Activated CD8-positive, alpha-beta T cell treated with anti-CD3 and anti-CD28 coated beads for 36 hours (primary cell): ENCODE results near the gene CAPN10. TPM values are rescaled to one million over a fixed set of nuclear protein-coding genes. Genes with fewer than 3 reads are reported as not detected.

Experiments
- ATAC-seq: fragments of 200-7000 bp; cut with Tn5 transposase; one replicate; pipeline ENCODE4 v1.10.0; 2021; ENCODE audit warnings: mild to moderate bottlenecking, moderate library complexity
- CTCF ChIA-PET: fragments of 350-600 bp; sonication (Branson Sonifier 250); formaldehyde crosslinking; loops from one replicate; lab custom pipeline; 2021; ENCODE audit warnings: antibody characterized with exemption; lab: Charles Lee
- POLR2A ChIA-PET: fragments of 350-600 bp; sonication (Branson Sonifier 250); formaldehyde crosslinking; loops from one replicate; lab custom pipeline; 2021; ENCODE audit warnings: antibody characterized with exemption; lab: Charles Lee
- DNase-seq: peaks from one replicate; pipeline ENCODE4 v3.0.0-alpha.2; 2020
- H3K27ac Mint-ChIP-seq: one replicate; pipeline ENCODE4 v1.8.0; 2021; ENCODE audit warnings: mild to moderate bottlenecking, mixed read lengths
- H3K27me3 Mint-ChIP-seq: one replicate; pipeline ENCODE4 v1.8.0; 2021; ENCODE audit warnings: mixed read lengths
- H3K36me3 Mint-ChIP-seq: one replicate; pipeline ENCODE4 v1.8.0; 2021; ENCODE audit warnings: low read depth, mixed read lengths
- H3K4me1 Mint-ChIP-seq: one replicate; pipeline ENCODE4 v1.8.0; 2021; ENCODE audit warnings: low read depth, mixed read lengths
- H3K4me3 Mint-ChIP-seq: one replicate; pipeline ENCODE4 v1.8.0; 2021; ENCODE audit warnings: mild to moderate bottlenecking, moderate library complexity, mixed read lengths
- H3K9me3 Mint-ChIP-seq: one replicate; pipeline ENCODE4 v1.8.0; 2021; ENCODE audit warnings: mixed read lengths
- CTCF ChIP-seq: fragments of 200-600 bp; IDR thresholded peaks from one replicate; pipeline ENCODE4 v1.8.0; 2022; ENCODE audit warnings: antibody characterized with exemption, mild to moderate bottlenecking
- intact Hi-C: fragments of 100-400 bp; cut with micrococcal nuclease; formaldehyde crosslinking; loops from one replicate; pipeline ENCODE4 v1.10.0; 2022
- total RNA-seq, 2 experiments: library from RNA; stranded (reverse); gene quantifications; one replicate each; pipeline ENCODE4 v1.2.3, GENCODE V29; 2021

The CAPN10 gene
- total RNA-seq, 2 experiments from 2014 or later, result 26.8 to 29.1 TPM

GRCh38 chr2:240642806-240643092 lies 56.2 kb downstream of the CAPN10 start:
- ATAC-seq (no peak), DNase-seq (no peak)
- no peak overlapping the region for H3K4me3 Mint-ChIP-seq
- H3K27ac Mint-ChIP-seq, result no peak overlapping the region
- CTCF ChIA-PET, result no interaction called here
- no peaks in the 10 kb centered on the region for H3K9me3 Mint-ChIP-seq
- peaks cover 6% of the 10 kb centered on the region for H3K4me1 Mint-ChIP-seq
- POLR2A ChIA-PET, result interaction anchor here (1.0 kb wide), 1 partner anchor 77 kb away, joined by 4 read pairs; no protein-coding TSS in a partner anchor
- intact Hi-C loops, result no loop called here
- no peaks in the 10 kb centered on the region for H3K36me3 Mint-ChIP-seq
- H3K27me3 Mint-ChIP-seq, result no peaks in the 10 kb centered on the region
- no peak for TF ChIP-seq CTCF

- intact Hi-C loops, result no loop called here
- DNase-seq (no peak), ATAC-seq (no peak)
- Mint-ChIP-seq H3K27ac (no peak overlapping the region), H3K4me3 (no peak overlapping the region), H3K36me3 (no peaks in the 10 kb centered on the region), H3K9me3 (no peaks in the 10 kb centered on the region), H3K4me1 (peaks cover 6% of the 10 kb centered on the region), H3K27me3 (no peaks in the 10 kb centered on the region)
- CTCF ChIA-PET, result no interaction called here
- no peak for TF ChIP-seq CTCF
- POLR2A ChIA-PET, result interaction anchor here (0.6 to 1.0 kb wide), 2 partner anchors 16 to 78 kb away, joined by 3 to 4 read pairs; no protein-coding TSS in a partner anchor
Measured at GRCh38 chr2:240643093-240643810, 56.7 kb downstream of the CAPN10 start.

- Mint-ChIP-seq H3K9me3 (no peaks in the 10 kb centered on the region), H3K4me3 (no peak overlapping the region), H3K36me3 (no peaks in the 10 kb centered on the region), H3K4me1 (peaks cover 6% of the 10 kb centered on the region), H3K27me3 (peaks cover 2% of the 10 kb centered on the region), H3K27ac (no peak overlapping the region)
- TF ChIP-seq CTCF, result no peak
- DNase-seq (no peak), ATAC-seq (no peak)
- CTCF ChIA-PET, result no interaction called here
- intact Hi-C loops, result no loop called here
- POLR2A ChIA-PET, result interaction anchor here (0.6 to 1.0 kb wide), 2 partner anchors 17 to 78 kb away, joined by 3 to 4 read pairs; no protein-coding TSS in a partner anchor
Measured at GRCh38 chr2:240643811-240644150, 57.2 kb downstream of the CAPN10 start.

- no peaks in the 10 kb centered on the region for H3K9me3 Mint-ChIP-seq
- DNase-seq, result no peak
- ChIA-PET POLR2A (interaction anchor here (0.6 kb wide), 1 partner anchor 17 kb away, joined by 3 read pairs; no protein-coding TSS in a partner anchor), CTCF (no interaction called here)
- no peak for TF ChIP-seq CTCF
- no peaks in the 10 kb centered on the region for H3K36me3 Mint-ChIP-seq
- intact Hi-C loops, result no loop called here
- H3K4me3 Mint-ChIP-seq, result no peak overlapping the region
- H3K27me3 Mint-ChIP-seq, result peaks cover 2% of the 10 kb centered on the region
- ATAC-seq, result no peak
- H3K27ac Mint-ChIP-seq, result no peak overlapping the region
- H3K4me1 Mint-ChIP-seq, result peaks cover 6% of the 10 kb centered on the region
Measured at GRCh38 chr2:240644171-240644651, 57.7 kb downstream of the CAPN10 start.

- ChIA-PET POLR2A (no interaction called here), CTCF (no interaction called here)
- no peaks in the 10 kb centered on the region for H3K36me3 Mint-ChIP-seq
- peaks cover 6% of the 10 kb centered on the region for H3K4me1 Mint-ChIP-seq
- TF ChIP-seq CTCF, result no peak
- H3K27ac Mint-ChIP-seq, result no peak overlapping the region
- no peaks in the 10 kb centered on the region for H3K9me3 Mint-ChIP-seq
- ATAC-seq (no peak), DNase-seq (no peak)
- H3K27me3 Mint-ChIP-seq, result peaks cover 2% of the 10 kb centered on the region
- H3K4me3 Mint-ChIP-seq, result no peak overlapping the region
- intact Hi-C loops, result no loop called here
Measured at GRCh38 chr2:240644859-240645301, 58.3 kb downstream of the CAPN10 start.
